Caco-2 (cell line): ENCODE data around the gene CDPF1. TPM values are rescaled to one million over a fixed set of nuclear protein-coding genes. Genes with fewer than 3 reads are reported as not detected.

Experiments
- BruUV-seq: library from RNA; stranded (reverse); fragments of 400-500 nt; replicated peaks from 2 replicates; lab custom pipeline; 2021; lab: Mats Ljungman, UMichigan
- CTCF ChIA-PET: fragments of 300-600 bp; sonication (Branson Sonifier 250); formaldehyde crosslinking; loops from one replicate; lab custom pipeline; 2022; ENCODE audit warnings: antibody characterized with exemption; lab: Charles Lee
- POLR2A ChIA-PET: fragments of 300-600 bp; sonication (Branson Sonifier 250); formaldehyde crosslinking; loops from one replicate; lab custom pipeline; 2022; ENCODE audit warnings: antibody characterized with exemption; lab: Charles Lee
- DNase-seq, 2 experiments: peaks; one replicate each; pipeline versions ENCODE4 v3.0.0 to v3.0.0-alpha.2; 2020 to 2022
- H3K27me3 ChIP-seq: replicated peaks from 2 replicates; pipeline ENCODE4 v1.6.0; 2011; ENCODE audit warnings: low read length; ENCODE audit not compliant: control insufficient read depth, insufficient read depth
- H3K36me3 ChIP-seq: 2 replicates; pipeline ENCODE4 v1.5.1; 2011; ENCODE audit warnings: low read length; ENCODE audit not compliant: control insufficient read depth, insufficient read depth
- H3K4me1 ChIP-seq: fragments of 250-450 bp; sonication (Bioruptor Pico); 2 replicates; pipeline ENCODE4 v1.5.1; 2020; ENCODE audit warnings: mild to moderate bottlenecking
- H3K4me3 ChIP-seq: 2 replicates; pipeline ENCODE4 v1.5.1; 2011; ENCODE audit warnings: low read depth, mild to moderate bottlenecking, control low read depth, low read length
- H3K9me3 ChIP-seq: fragments of 250-450 bp; sonication (Bioruptor Pico); 2 replicates; pipeline ENCODE4 v1.5.1; 2020; ENCODE audit warnings: mild to moderate bottlenecking, moderate library complexity
- H3K27ac Mint-ChIP-seq: one replicate; pipeline ENCODE4 v1.8.0; 2022; ENCODE audit warnings: mixed read lengths; ENCODE audit not compliant: unreplicated experiment
- H3K27me3 Mint-ChIP-seq: one replicate; pipeline ENCODE4 v1.8.0; 2022; ENCODE audit warnings: mixed read lengths; ENCODE audit not compliant: insufficient read depth, unreplicated experiment
- H3K36me3 Mint-ChIP-seq: one replicate; pipeline ENCODE4 v1.8.0; 2022; ENCODE audit warnings: mild to moderate bottlenecking, mixed read lengths; ENCODE audit not compliant: insufficient read depth, unreplicated experiment
- H3K4me1 Mint-ChIP-seq: one replicate; pipeline ENCODE4 v1.8.0; 2022; ENCODE audit warnings: low read depth, mixed read lengths; ENCODE audit not compliant: unreplicated experiment
- H3K4me3 Mint-ChIP-seq: one replicate; pipeline ENCODE4 v1.8.0; 2022; ENCODE audit warnings: mild to moderate bottlenecking, moderate library complexity, mixed read lengths; ENCODE audit not compliant: unreplicated experiment
- H3K9me3 Mint-ChIP-seq: one replicate; pipeline ENCODE4 v1.8.0; 2022; ENCODE audit warnings: mixed read lengths; ENCODE audit not compliant: unreplicated experiment
- CTCF ChIP-seq, 2 experiments: fragments of 200-600 bp in 1 of 2; IDR thresholded peaks; 1 replicate in 1 of 2; 2 replicates in 1 of 2; pipeline versions ENCODE4 v1.5.1 to v1.8.0; 2011 to 2022; ENCODE audit warnings: antibody characterized with exemption in 1 of 2, control low read depth in 1 of 2, inconsistent platforms in 1 of 2, low read depth in 1 of 2, low read length in 1 of 2, mild to moderate bottlenecking in 1 of 2, moderate library complexity in 1 of 2; ENCODE audit not compliant: insufficient read depth in 1 of 2, severe bottlenecking in 1 of 2, unreplicated experiment in 1 of 2
- intact Hi-C: fragments of 100-400 bp; cut with micrococcal nuclease; formaldehyde crosslinking; loops from one replicate; pipeline ENCODE4 v1.10.0; 2022; ENCODE audit not compliant: unreplicated experiment
- total RNA-seq: library from RNA; stranded (reverse); gene quantifications from 2 replicates; pipeline ENCODE4 v1.2.3, GENCODE V29; 2022

Gene CDPF1
- total RNA-seq, 1 experiment from 2014 or later = 7.2 TPM

DNA sequence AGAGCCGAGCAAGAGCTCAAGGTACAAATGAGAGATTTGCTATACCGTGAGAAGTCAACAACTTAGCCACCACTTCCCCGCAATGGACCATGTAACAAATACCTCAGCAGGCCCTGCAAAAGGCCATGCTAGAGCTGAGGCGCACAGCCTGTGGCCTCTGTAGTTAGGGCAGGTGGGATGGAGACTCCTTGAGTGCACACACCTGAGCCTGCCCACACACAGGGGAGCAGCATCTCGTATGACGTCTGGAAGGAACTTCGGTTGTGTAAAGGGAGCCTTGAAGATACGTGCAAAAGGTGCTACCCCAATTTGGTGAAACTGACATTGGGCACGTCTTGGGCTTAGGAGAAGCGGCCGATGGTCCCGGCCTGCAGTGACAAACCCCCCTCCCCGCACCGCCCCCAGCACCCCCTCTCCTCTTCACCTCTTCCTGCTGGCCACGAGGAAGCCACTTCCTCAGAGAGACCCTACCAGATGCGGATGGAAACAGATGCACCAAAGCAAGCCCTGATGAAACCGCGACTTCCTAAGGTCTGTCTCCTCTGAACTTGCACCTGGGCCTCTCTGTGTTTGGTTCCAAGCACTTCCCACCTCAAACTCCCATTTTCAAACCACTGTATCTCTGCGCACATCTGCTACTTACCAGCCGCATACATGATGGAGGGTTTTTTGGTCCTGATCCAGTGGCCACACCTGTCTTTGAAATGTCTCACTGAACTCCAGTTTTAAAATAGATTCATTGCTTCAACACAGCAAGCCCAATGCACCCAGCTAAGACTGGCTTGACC lies 10.6 kb downstream of the CDPF1 start:
- no peak for DNase-seq
- Histone ChIP-seq H3K36me3 (no peaks in the 10 kb centered on the region), H3K4me3 (no peak overlapping the region), H3K27me3 (no peaks in the 10 kb centered on the region), H3K4me1 (peaks cover 10% of the 10 kb centered on the region; the same call in 1 of the 2 replicates), H3K9me3 (no peaks in the 10 kb centered on the region)
- no peaks in the 10 kb centered on the region for H3K36me3 Mint-ChIP-seq
- ChIA-PET CTCF (no interaction called here), POLR2A (no interaction called here)
- no peak overlapping the region for H3K27ac Mint-ChIP-seq
- no peak for TF ChIP-seq CTCF (IDR thresholded peaks at IDR 0.05; ENCODE audit: insufficient read depth in 1 of 2, low read depth in 1 of 2, low read length in 1 of 2, severe bottlenecking in 1 of 2, unreplicated experiment in 1 of 2)
- no peaks in the 10 kb centered on the region for H3K9me3 Mint-ChIP-seq
- no peaks in the 10 kb centered on the region for H3K4me1 Mint-ChIP-seq
- intact Hi-C loops = no loop called here
- no peaks in the 10 kb centered on the region for H3K27me3 Mint-ChIP-seq
- H3K4me3 Mint-ChIP-seq = no peak overlapping the region
- BruUV-seq = no TSS peak

GRCh38 chr22:46238541-46238940 lies 11.6 kb downstream of the CDPF1 start:
- no peak overlapping the region for H3K27ac Mint-ChIP-seq

More at GRCh38 chr22:46238541-46238940, 11.6 kb downstream of the CDPF1 start:
- Histone ChIP-seq H3K4me3 (no peak overlapping the region), H3K4me1 (peaks cover 10% of the 10 kb centered on the region; the same call in 1 of the 2 replicates), H3K27me3 (no peaks in the 10 kb centered on the region), H3K36me3 (no peaks in the 10 kb centered on the region), H3K9me3 (no peaks in the 10 kb centered on the region)
- ChIA-PET CTCF (interaction anchor here (0.5 kb wide), 1 partner anchor 78 kb away, joined by 3 read pairs; no protein-coding TSS in a partner anchor), POLR2A (no interaction called here)
- H3K9me3 Mint-ChIP-seq = no peaks in the 10 kb centered on the region
- BruUV-seq = no TSS peak
- DNase-seq = no peak
- H3K4me1 Mint-ChIP-seq = no peaks in the 10 kb centered on the region
- no peak for TF ChIP-seq CTCF (IDR thresholded peaks at IDR 0.05; ENCODE audit: insufficient read depth in 1 of 2, low read depth in 1 of 2, low read length in 1 of 2, severe bottlenecking in 1 of 2, unreplicated experiment in 1 of 2)
- intact Hi-C loops = no loop called here
- H3K4me3 Mint-ChIP-seq = no peak overlapping the region
- H3K36me3 Mint-ChIP-seq = no peaks in the 10 kb centered on the region
- H3K27me3 Mint-ChIP-seq = no peaks in the 10 kb centered on the region
